ENCODE data around the gene PKP1. TPM values are rescaled to one million over a fixed set of nuclear protein-coding genes. Genes with fewer than 3 reads are reported as not detected.

PKP1 gene
- total and polyA plus RNA-seq, 10 of the 15 experiments (the other 5 are each of a cell fraction or from before 2014, with no cell fraction given): 0.03 TPM; not detected in 9

DNA sequence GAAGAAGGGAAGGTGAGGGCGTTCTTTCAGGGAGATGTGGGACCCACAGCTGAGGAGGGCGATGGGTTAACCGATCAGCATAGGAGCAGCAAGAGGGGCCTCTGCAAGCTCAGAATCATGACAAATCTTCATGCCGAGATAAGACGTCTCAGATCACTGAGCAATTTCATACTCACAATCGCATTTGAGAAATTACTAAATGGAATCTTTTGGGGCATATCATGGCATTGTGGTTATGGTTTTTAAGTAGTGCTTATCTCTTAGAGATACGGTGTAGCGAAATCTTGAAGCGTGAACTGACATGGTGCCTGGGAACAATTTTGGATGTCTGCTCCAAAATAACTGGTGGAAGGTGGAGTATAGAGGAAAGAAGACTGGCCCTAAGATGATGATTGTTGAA is 88.0 kb downstream of the PKP1 start (continued):
- TF ChIP-seq, protein P1, sequence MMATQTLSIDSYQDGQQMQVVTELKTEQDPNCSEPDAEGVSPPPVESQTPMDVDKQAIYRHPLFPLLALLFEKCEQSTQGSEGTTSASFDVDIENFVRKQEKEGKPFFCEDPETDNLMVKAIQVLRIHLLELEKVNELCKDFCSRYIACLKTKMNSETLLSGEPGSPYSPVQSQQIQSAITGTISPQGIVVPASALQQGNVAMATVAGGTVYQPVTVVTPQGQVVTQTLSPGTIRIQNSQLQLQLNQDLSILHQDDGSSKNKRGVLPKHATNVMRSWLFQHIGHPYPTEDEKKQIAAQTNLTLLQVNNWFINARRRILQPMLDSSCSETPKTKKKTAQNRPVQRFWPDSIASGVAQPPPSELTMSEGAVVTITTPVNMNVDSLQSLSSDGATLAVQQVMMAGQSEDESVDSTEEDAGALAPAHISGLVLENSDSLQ (IDR thresholded peaks at IDR 0.05): no peak

- no peaks in the 10 kb centered on the region for H4K20me1 ChIP-seq (ENCODE audit: control insufficient read depth, insufficient read depth)
- intact Hi-C loops (cut with micrococcal nuclease; ENCODE audit: unreplicated experiment) (no loop called here), in situ Hi-C loops (cut with MboI) (no loop called here)
- POLR2A ChIA-PET: interaction anchor here (0.5 kb wide), 1 partner anchor 22 kb away, joined by 3 read pairs; no protein-coding TSS in a partner anchor
- RAD21 ChIA-PET (ENCODE audit: unreplicated experiment): no interaction called here
- H3K9me3 ChIP-seq (replicated peaks; ENCODE audit: control insufficient read depth, insufficient read depth, low read length): no peaks in the 10 kb centered on the region
- no peaks in the 10 kb centered on the region for H3K4me1 ChIP-seq (ENCODE audit: control insufficient read depth, insufficient read depth, low read length)
- SMC1A ChIA-PET (ENCODE audit: uncharacterized antibody, unreplicated experiment): no interaction called here
- BruUV-seq (replicated peaks): no TSS peak
- WGBS (ENCODE audit: insufficient coverage, insufficient replicate concordance, low lambda C conversion rate, missing lambda C conversion rate): under 1% methylated on average over 6 of the region's 6 CpGs
- H3K9ac ChIP-seq (ENCODE audit: control insufficient read depth, insufficient read depth, low read length): no peak overlapping the region
- no peak overlapping the region for H2AFZ ChIP-seq (ENCODE audit: control insufficient read depth, low read depth, low read length)
- FAIRE-seq: no peak
- ATAC-seq: no peak
- H3K27me3 ChIP-seq (replicated peaks in 1 of 2; ENCODE audit: control insufficient read depth in 2 of 2, insufficient read depth in 2 of 2, low read length in 1 of 2): peaks cover 0 to 6% of the 10 kb centered on the region in 2 experiments; a peak in 2 of 4 replicates
- no peak overlapping the region for H3K4me3 ChIP-seq
- no peaks in the 10 kb centered on the region for H3K36me3 ChIP-seq (ENCODE audit: control insufficient read depth in 2 of 2, insufficient read depth in 2 of 2, low read length in 1 of 2)
- H3K4me2 ChIP-seq (ENCODE audit: control insufficient read depth, insufficient read depth): no peak overlapping the region
- CTCF ChIA-PET: interaction anchor here (0.9 to 1.1 kb wide), 2 partner anchors 11 to 38 kb away, joined by 3 to 4 read pairs; no protein-coding TSS in a partner anchor
- no peak overlapping the region for H3K27ac ChIP-seq (ENCODE audit: control insufficient read depth, insufficient read depth)
- DNase-seq (ENCODE audit: low read depth, low spot score): no peak
- TF ChIP-seq, protein P2, sequence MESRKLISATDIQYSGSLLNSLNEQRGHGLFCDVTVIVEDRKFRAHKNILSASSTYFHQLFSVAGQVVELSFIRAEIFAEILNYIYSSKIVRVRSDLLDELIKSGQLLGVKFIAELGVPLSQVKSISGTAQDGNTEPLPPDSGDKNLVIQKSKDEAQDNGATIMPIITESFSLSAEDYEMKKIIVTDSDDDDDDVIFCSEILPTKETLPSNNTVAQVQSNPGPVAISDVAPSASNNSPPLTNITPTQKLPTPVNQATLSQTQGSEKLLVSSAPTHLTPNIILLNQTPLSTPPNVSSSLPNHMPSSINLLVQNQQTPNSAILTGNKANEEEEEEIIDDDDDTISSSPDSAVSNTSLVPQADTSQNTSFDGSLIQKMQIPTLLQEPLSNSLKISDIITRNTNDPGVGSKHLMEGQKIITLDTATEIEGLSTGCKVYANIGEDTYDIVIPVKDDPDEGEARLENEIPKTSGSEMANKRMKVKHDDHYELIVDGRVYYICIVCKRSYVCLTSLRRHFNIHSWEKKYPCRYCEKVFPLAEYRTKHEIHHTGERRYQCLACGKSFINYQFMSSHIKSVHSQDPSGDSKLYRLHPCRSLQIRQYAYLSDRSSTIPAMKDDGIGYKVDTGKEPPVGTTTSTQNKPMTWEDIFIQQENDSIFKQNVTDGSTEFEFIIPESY (IDR thresholded peaks at IDR 0.05): no peak
- no peak for TF ChIP-seq NFIC (IDR thresholded peaks at IDR 0.05; ENCODE audit: low read depth, low read length)
- TF ChIP-seq KDM1A (IDR thresholded peaks at IDR 0.05; ENCODE audit: borderline replicate concordance): no peak
- no peak for TF ChIP-seq JUND (IDR thresholded peaks at IDR 0.05; ENCODE audit: low read depth, low read length)
- TF ChIP-seq, protein P3, sequence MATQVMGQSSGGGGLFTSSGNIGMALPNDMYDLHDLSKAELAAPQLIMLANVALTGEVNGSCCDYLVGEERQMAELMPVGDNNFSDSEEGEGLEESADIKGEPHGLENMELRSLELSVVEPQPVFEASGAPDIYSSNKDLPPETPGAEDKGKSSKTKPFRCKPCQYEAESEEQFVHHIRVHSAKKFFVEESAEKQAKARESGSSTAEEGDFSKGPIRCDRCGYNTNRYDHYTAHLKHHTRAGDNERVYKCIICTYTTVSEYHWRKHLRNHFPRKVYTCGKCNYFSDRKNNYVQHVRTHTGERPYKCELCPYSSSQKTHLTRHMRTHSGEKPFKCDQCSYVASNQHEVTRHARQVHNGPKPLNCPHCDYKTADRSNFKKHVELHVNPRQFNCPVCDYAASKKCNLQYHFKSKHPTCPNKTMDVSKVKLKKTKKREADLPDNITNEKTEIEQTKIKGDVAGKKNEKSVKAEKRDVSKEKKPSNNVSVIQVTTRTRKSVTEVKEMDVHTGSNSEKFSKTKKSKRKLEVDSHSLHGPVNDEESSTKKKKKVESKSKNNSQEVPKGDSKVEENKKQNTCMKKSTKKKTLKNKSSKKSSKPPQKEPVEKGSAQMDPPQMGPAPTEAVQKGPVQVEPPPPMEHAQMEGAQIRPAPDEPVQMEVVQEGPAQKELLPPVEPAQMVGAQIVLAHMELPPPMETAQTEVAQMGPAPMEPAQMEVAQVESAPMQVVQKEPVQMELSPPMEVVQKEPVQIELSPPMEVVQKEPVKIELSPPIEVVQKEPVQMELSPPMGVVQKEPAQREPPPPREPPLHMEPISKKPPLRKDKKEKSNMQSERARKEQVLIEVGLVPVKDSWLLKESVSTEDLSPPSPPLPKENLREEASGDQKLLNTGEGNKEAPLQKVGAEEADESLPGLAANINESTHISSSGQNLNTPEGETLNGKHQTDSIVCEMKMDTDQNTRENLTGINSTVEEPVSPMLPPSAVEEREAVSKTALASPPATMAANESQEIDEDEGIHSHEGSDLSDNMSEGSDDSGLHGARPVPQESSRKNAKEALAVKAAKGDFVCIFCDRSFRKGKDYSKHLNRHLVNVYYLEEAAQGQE (IDR thresholded peaks at IDR 0.05; ENCODE audit: low read depth, low read length): no peak
- no peak for TF ChIP-seq BCL3 (IDR thresholded peaks at IDR 0.05; ENCODE audit: borderline replicate concordance, insufficient read depth, low read depth, low read length, poor library complexity, severe bottlenecking)
- TF ChIP-seq SP1 (IDR thresholded peaks at IDR 0.05; ENCODE audit: low read depth, low read length): no peak
- H3K79me2 ChIP-seq (ENCODE audit: control insufficient read depth, insufficient read depth, low read length): no peaks in the 10 kb centered on the region
Measured at GRCh38 chr1:201371792-201372191, 88.5 kb downstream of the PKP1 start.
